ENCODE data around the gene ARID3C. TPM values are rescaled to one million over a fixed set of nuclear protein-coding genes. Genes with fewer than 3 reads are reported as not detected.

ARID3C gene
- polyA plus RNA-seq, 1 of the 3 experiments (the other 2 are of a cell fraction) = 0.08 TPM

- H3K79me2 ChIP-seq (ENCODE audit: insufficient read depth) = no peaks in the 10 kb centered on the region
- CTCF ChIA-PET = interaction anchor here (0.6 to 2.4 kb wide), 4 partner anchors 12 to 130 kb away, joined by 3 to 7 read pairs (median 3); partner anchors contain the start of gene GALT
- peaks cover 8 to 27% of the 10 kb centered on the region in 2 experiments for H3K4me1 ChIP-seq (ENCODE audit: control insufficient read depth in 1 of 2, insufficient read depth in 2 of 2, low read depth in 1 of 2, low read length in 1 of 2)
- no peaks in the 10 kb centered on the region for H3K36me3 ChIP-seq (replicated peaks in 1 of 2; ENCODE audit: control insufficient read depth in 1 of 2, insufficient read depth in 2 of 2, low read length in 1 of 2)
- no peaks in the 10 kb centered on the region for H4K20me1 ChIP-seq (ENCODE audit: insufficient read depth)
- no peak for DNase-seq
- H3K27me3 ChIP-seq (ENCODE audit: insufficient read depth) = no peaks in the 10 kb centered on the region
- H3K9me2 ChIP-seq = no peaks in the 10 kb centered on the region
- no peak overlapping the region for H3K4me3 ChIP-seq (ENCODE audit: low read depth in 2 of 2, low read length in 1 of 2)
- POLR2A ChIA-PET = no interaction called here
- no peak overlapping the region for H3K9ac ChIP-seq
- H3F3A ChIP-seq (replicated peaks; ENCODE audit: insufficient read depth) = peaks cover 3% of the 10 kb centered on the region
- no peak overlapping the region for H2AFZ ChIP-seq (ENCODE audit: low read depth)
- H3K4me2 ChIP-seq = no peak overlapping the region
- TF ChIP-seq PBX3 (IDR thresholded peaks at IDR 0.05) = no peak
- no peaks in the 10 kb centered on the region for H3K9me3 ChIP-seq
- WGBS (ENCODE audit: low lambda C conversion rate) = 97% methylated on average over 14 of the region's 14 CpGs
- no peak overlapping the region for H3K27ac ChIP-seq (ENCODE audit: low read depth in 2 of 2, low read length in 1 of 2)
Observed at GRCh38 chr9:34658461-34658860, 29.6 kb upstream of the ARID3C start.

GRCh38 chr9:34656992-34657391 lies 28.1 kb upstream of the ARID3C start:
- TF ChIP-seq GATA2 (CRISPR knock-in tag; IDR thresholded peaks at IDR 0.05) (no peak), GABPA (IDR thresholded peaks at IDR 0.05; ENCODE audit: low read depth) (no peak), POLR2AphosphoS5 (IDR thresholded peaks at IDR 0.05; ENCODE audit: low read depth, low read length) (no peak), FOXJ3 (CRISPR knock-in tag; IDR thresholded peaks at IDR 0.05) (no peak), IRF3 (IDR thresholded peaks at IDR 0.05; ENCODE audit: low read depth, low read length) (no peak), SIN3A (IDR thresholded peaks at IDR 0.05; ENCODE audit: borderline replicate concordance, low read depth, low read length) (no peak), TAF1 (IDR thresholded peaks at IDR 0.05; ENCODE audit: borderline replicate concordance, low read depth, low read length) (no peak), NFIC (IDR thresholded peaks at IDR 0.05; ENCODE audit: borderline replicate concordance) (no peak), MAX (IDR thresholded peaks at IDR 0.05; ENCODE audit: low read depth) (no peak), FOXM1 (IDR thresholded peaks at IDR 0.05; ENCODE audit: low read depth) (no peak), EP300 (IDR thresholded peaks at IDR 0.05; ENCODE audit: borderline replicate concordance in 1 of 2, low read depth in 1 of 2, low read length in 1 of 2) (no peak), SMC3 (IDR thresholded peaks at IDR 0.05; ENCODE audit: low read depth, low read length) (no peak), USF2 (IDR thresholded peaks at IDR 0.05; ENCODE audit: borderline replicate concordance, low read depth, low read length) (no peak)
- Histone ChIP-seq H3K4me3 (ENCODE audit: low read depth in 2 of 2, low read length in 1 of 2) (no peak overlapping the region), H3K4me2 (no peak overlapping the region), H3K9me2 (no peaks in the 10 kb centered on the region), H3K9me3 (no peaks in the 10 kb centered on the region), H3K27ac (ENCODE audit: low read depth in 2 of 2, low read length in 1 of 2) (no peak overlapping the region), H3F3A (replicated peaks; ENCODE audit: insufficient read depth) (peaks cover 3% of the 10 kb centered on the region), H3K9ac (no peak overlapping the region), H3K79me2 (ENCODE audit: insufficient read depth) (no peaks in the 10 kb centered on the region), H3K36me3 (replicated peaks in 1 of 2; ENCODE audit: control insufficient read depth in 1 of 2, insufficient read depth in 2 of 2, low read length in 1 of 2) (no peaks in the 10 kb centered on the region), H4K20me1 (ENCODE audit: insufficient read depth) (no peaks in the 10 kb centered on the region), H3K27me3 (ENCODE audit: insufficient read depth) (no peaks in the 10 kb centered on the region), H3K4me1 (ENCODE audit: control insufficient read depth in 1 of 2, insufficient read depth in 2 of 2, low read depth in 1 of 2, low read length in 1 of 2) (peaks cover 20 to 41% of the 10 kb centered on the region in 2 experiments), H2AFZ (ENCODE audit: low read depth) (no peak overlapping the region)
- ChIA-PET CTCF (interaction anchor here (1.5 to 2.4 kb wide), 5 partner anchors 8 to 45 kb away, joined by 4 to 11 read pairs (median 7); partner anchors contain the start of gene GALT), POLR2A (no interaction called here)
- 90% methylated on average over 5 of the region's 5 CpGs for WGBS (ENCODE audit: low lambda C conversion rate)
- no peak for DNase-seq
